GM19023 (cell line): Measurements from ENCODE around the gene COL19A1.

ENCODE experiments used
- ATAC-seq: cut with Tn5 transposase; IDR thresholded peaks from one replicate; pipeline ENCODE4 v1.9.1; 2021; ENCODE audit warnings: mild to moderate bottlenecking, moderate library complexity; ENCODE audit not compliant: unreplicated experiment

The COL19A1 gene

DNA sequence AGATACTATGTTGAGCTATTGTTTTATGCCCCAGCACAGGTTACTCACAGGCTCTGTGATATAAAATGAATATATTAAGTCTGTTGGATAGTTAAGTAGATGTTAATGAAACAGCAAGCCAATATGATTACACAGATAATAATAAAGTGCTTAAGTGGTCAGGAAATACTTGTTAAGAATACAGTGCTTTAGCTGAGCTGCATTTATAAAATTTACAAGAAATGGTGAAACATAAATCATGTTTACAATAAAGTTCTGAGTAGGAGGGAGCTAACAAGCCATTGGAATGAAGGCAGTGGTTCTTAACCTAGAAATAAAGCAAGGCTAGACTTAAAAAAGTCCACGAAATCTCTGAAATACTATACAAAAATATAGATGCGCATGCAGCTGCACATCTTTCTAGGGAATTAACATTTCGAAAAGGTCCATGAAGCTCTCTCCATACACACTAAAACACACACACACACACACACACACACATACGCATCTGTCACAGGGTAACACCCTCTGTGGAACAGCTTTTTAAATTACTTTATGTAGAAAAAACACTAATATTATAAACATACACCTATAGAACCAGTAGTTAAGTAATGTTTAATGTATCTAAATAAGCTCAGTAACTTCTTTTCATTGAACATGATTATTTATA is 349.2 kb downstream of the COL19A1 start:
- no peak for ATAC-seq

DNA sequence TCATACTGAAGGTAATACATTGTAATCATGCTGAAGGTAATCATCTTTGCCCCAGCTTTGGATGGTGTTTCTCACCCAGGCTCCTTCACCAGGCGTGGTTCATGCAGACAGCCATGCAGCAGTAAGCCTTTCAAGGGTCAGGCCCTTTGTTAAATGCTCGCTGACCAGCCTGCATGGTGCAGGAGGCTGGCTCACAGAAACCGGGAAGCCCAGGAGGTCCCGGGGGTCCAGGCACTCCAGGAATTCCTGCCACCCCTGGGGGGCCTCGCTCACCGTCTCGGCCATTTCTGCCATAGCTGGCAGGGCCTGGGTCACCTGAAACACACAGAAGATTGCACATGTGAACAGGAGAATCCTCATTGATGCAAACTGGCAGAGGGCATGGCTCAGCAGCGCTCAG is 350.4 kb downstream of the COL19A1 start:
- ATAC-seq, result no peak

- no peak for ATAC-seq
These were observed 353.7 kb downstream of the COL19A1 start for GRCh38 chr6:70219943-70220613.

DNA sequence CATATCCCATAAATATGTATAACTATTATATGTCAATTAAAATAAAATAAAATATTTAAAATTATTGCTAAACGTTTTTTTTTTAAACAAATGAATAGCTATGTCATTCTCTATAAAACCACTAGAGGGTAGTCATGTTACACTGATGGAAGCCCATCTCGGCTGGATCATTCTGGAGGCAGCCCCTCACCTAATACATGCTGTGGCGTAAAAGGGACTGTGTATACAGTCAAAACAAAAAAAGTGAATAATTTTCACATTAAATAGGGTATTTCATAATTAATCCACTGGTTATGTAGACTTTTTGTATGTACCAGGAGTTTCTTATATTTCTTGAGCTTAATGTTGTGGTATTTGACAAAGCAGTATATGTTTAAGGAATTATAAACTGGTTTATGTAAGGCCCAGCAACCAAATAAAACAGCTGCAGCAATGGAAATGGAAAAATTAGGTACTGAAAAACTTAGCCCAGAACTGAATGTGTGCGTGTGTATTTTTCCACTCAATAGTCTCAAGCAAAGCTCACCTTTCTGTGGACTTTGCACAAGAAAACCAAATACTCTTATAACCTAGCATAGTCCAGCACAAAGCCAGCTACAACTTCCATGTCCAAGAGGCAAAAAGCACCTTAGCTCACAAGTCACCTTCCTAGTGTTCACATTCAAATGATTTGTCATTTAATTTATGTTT is 354.8 kb downstream of the COL19A1 start:
- no peak for ATAC-seq

GRCh38 chr6:70221715-70222438 is 355.5 kb downstream of the COL19A1 start:
- no peak for ATAC-seq

DNA sequence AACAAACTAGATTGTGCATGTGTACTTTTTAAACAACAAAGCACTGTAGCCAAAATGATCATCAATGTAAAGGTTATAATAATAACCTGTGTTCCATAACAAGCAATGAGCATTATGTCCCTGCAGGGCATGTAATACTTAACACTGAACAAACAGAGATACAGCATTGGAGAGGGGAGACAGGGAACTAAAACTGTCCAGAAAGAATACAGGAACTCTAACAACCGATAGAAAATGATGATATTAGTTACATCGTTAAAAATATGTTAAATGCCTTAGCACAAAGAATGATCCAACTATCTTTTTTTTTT is 356.0 kb downstream of the COL19A1 start:
- no peak for ATAC-seq

DNA sequence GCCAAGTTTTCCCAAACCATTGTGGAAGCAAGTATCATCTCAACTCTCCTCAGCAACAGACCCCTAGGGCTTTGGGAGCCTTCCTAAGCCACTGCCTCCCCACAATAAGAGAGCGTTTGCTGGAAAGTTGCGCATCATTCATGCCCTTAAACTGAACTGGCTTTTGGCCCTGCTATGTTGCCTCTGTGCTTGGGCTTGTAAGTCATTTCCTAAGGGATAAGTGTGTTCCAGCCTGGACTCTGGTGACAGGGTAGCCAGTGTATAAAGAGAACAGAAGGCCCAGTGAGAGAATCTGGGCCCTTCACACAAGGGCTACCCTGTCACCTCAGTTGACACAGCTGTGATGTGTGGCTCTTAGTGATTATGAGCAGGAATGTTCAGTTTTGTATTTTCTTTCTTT is 358.7 kb downstream of the COL19A1 start:
- ATAC-seq, result no peak

DNA sequence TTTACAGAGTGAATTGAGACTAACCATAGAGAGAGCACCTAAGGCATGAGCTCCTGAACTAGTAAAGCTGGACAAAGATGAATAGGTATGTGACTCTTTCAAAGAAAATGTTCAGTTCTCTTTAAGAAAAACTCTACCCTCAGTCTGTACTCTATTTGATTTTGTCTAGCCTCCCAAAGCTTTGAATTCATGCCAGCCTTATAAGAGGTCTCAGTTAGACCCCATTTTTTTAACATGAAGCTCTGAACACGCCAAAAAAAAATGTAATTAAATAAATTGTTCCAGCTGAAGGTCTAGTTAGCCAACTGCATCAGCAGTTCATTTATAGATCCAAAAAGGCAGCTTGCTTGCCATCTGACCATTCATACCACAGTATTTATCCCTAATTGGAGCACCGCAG is 365.0 kb downstream of the COL19A1 start:
- ATAC-seq, result no peak

DNA sequence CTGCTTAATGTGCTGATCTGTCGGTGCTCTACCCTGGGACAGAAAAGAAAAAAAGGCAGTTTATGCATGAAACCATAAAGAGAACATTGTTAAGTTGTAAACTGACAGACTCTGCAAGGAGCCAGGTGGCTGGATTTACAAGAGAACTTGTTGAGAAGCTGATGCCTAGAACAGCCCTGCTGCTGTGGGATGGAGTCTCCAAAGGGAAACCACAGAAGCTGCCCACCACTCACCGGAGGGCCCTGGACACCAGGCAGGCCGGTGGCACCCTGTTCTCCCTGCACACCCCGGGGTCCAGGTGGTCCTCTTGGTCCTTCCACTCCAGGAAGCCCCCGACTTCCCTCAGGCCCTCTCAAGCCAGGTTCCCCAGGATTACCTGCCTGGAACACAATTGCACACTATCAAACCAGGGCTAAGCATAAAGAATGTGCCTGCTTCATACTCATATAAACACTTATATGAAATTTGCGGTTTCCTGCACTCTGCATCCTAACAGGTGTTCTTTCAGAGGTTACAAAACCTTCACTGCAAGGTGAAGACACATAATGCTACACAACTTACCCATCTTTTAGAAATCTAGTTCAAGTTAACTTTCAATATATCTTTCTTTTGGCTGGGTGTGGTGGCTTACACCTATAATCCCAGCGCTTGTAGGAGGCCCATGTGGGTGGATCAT is 368.3 kb downstream of the COL19A1 start:
- no peak for ATAC-seq

DNA sequence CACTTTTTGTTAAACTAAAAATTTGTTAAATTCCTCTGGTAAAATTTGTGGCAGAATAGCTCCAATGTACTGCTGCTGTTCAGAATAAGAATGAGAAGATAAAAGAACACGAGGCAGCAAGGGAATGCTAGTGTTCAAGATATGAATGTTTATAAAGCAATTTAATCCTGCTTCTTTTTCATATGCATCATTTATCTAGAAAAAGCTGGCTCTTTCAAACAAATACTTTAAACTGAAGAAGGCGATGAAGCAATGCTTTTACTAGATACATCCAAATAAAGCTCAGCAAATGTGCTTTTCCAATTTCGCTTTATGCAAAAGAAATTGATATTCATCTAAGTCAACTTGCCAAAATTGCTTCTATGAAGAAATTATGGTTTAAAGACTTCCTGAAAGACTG is 370.0 kb downstream of the COL19A1 start:
- no peak for ATAC-seq

DNA sequence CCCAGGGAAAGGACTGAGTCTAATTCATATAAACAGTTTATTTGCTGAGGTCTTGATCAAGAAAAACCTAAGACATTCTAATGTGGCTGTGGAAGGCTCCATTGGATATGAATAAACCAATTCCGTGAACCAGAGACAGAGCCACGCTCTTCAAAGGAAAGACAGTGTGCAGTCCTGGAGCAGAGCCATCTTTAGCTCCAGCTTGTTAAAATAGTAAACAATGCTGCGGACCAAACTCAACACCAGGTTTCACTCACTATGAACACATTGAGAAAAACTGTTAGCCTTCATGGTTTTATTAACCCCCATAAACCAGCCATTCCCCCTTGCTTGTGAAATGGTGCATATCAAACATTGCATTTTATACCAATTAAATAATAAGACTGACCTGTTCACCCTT is 374.7 kb downstream of the COL19A1 start:
- ATAC-seq, result no peak

DNA sequence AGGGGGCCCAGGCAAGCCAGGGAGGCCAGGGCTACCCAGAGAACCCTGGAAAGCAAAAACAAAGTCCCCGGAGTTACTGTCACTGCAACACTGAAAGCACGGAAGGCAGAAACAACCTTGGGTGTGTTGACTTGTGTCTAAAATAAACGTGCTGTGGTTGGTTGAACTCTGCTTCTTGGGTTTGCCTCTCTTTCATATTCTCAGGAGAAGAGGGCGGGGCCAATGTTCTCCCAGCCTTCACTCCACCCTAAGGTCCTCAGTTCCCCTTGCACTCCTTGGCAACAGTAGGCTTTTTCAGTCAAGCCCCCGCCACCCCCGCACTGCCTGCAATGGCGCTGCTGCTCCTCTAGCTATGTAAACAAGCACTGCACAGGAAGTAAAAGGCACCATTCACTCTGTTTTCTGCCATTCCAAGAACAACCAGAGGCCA is 375.6 kb downstream of the COL19A1 start:
- ATAC-seq, result no peak

GRCh38 chr6:70246118-70246517 is 379.8 kb downstream of the COL19A1 start:
- ATAC-seq, result no peak

DNA sequence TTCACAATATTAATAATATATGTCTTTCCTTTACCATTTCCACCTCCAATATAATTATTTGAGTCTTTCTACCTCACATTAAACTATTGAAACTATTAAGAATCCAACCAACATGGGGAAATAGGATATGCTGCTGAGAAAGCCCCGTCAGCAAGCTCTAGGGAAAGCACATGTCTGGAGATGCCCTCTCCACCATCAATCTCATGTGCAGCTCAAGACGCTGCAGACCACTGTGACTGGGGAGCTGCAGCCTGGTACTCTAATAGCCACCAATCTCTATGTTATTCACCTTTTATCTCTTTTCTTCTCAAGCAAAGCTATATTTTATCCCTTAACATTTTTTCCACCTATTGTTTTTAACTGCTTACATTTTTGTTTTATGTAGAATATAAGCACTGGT is 386.2 kb downstream of the COL19A1 start:
- ATAC-seq, result no peak

DNA sequence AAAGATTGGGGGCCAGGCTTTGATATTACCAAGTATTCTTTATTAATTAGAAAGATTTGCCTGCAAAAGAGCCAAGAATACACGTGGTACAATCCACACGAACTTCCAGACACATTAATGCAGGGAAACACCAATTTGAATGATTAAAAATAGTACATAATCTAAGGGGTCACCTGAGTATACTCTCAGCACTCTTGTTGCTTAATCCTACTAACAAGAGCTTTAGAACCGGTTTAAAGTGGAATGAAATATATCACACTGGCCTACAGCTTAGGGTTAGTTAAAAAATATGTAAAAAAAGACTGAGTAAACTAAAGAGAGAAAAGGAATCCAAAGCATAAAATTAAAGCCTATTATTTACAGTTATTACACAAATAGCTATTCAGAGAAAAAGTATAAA is 387.6 kb downstream of the COL19A1 start:
- ATAC-seq, result no peak

- no peak for ATAC-seq
These were observed 388.4 kb downstream of the COL19A1 start for GRCh38 chr6:70254784-70255183.

- no peak for ATAC-seq
These were observed 391.5 kb downstream of the COL19A1 start for GRCh38 chr6:70257768-70258273.

DNA sequence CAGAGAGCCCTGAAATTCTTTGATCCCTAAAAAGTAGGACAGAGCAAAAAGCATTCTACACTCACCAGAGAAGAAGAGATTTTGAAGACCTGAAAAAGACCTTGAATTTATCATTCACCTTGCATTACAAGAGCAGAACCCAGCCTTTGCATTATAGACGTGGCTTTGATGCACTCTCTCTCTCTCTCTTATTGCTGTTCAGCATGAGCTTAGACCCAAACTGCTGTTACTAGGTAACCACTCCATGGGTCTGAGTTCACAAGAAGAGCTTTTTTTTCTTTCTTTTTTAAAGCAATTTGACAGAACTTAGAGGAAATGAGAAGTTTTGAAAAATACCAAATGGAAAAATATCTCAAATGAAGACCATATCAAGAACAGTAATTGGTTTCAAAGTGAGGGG is 392.1 kb downstream of the COL19A1 start:
- ATAC-seq, result no peak
